HG02852 (cell line): ENCODE measurements around the gene LYPD4.

ENCODE experiments used
- ATAC-seq: cut with Tn5 transposase; IDR thresholded peaks from one replicate; pipeline ENCODE4 v1.9.1; 2021; ENCODE audit warnings: mild to moderate bottlenecking, moderate library complexity; ENCODE audit not compliant: unreplicated experiment

LYPD4 gene, protein sequence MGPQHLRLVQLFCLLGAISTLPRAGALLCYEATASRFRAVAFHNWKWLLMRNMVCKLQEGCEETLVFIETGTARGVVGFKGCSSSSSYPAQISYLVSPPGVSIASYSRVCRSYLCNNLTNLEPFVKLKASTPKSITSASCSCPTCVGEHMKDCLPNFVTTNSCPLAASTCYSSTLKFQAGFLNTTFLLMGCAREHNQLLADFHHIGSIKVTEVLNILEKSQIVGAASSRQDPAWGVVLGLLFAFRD

DNA sequence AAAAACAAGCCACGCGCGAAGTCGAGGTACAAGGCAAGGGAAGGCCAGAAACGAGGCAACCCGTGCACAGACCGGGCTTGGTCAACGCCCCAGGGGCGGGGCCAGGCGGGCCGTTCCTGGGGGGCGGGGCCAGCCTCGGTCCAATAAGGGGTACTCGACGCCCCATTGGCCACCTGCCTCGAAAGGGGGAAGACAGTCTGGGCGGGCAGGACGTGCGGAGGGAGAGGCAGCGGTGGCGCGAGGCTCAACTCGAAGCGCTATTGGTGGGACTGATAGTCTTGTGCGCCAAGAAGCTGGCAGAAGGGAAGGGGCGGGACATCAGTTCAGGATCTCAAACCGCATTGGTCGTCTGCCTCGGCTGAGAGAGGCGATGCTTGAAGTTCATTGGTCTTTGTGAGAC lies at the start of gene LYPD4:
LYPD4 (minus strand) TSS at position 83 of the 400 bp plus-strand sequence. CDS start 5,398 bp downstream, outside the sequence.
- no peak for ATAC-seq

DNA sequence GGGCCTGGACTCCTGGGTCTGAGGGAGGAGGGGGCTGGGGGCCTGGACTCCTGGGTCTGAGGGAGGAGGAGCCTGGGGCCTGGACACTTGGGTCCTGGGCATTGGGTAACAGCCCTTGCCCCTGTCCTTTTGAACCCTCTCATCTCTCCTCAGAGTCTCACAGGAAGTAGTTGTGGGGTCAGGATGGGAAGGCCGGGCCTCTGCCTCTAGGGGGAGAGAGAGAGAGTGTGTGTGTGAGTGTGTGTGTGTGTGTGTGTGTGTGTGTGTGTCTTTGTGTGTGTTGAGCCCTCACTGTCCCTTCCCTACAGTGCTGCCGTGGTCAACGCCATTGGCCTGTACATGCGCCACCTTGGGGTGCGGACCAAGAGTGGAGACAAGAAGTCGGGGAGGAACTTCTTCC lies 49.4 kb upstream of the LYPD4 start:
- no peak for ATAC-seq

DNA sequence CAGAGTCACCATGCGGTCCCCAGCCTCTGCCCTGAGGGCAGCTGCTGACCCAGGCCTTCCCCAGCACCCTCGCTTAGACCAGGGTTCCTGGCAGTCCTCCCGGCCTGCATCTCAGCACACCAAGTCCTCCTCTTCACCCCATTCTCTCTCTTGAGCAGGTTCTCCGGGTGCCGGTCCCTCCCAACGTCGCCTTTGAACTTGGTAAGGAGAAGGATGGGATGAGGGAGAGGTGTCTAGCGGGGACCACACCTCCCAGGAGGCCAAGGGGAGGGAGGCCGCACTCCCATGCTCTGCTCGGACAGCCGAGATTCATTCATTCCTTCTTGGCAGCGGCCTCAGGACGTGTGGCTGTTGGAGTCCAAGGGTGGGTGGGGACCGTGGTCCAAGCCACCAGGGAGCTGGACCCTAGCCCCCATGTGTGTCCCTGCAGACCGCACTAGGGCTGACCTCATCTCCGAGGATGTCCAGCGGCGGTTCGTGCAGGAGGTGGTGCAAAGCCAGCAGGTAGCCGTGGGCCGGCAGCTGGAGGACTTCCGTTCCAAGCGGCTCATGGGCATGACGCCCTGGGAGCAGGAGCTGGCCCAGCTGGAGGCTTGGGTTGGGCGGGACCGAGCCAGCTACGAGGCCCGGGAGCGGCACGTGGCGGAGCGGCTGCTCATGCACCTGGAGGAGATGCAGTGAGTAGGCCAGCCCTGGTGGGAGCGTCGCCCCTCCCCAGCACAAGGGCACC lies 47.9 kb upstream of the LYPD4 start:
- ATAC-seq: no peak

GRCh38 chr19:41890936-41891335 lies 46.5 kb upstream of the LYPD4 start:
- ATAC-seq: no peak

GRCh38 chr19:41889896-41890295 lies 45.4 kb upstream of the LYPD4 start:
- ATAC-seq: no peak

- ATAC-seq: no peak
Measured at GRCh38 chr19:41888926-41889325, 44.4 kb upstream of the LYPD4 start.

- ATAC-seq: no peak
Measured at GRCh38 chr19:41887711-41888382, 43.4 kb upstream of the LYPD4 start.

- ATAC-seq: no peak
Measured at GRCh38 chr19:41886761-41887710, 42.6 kb upstream of the LYPD4 start.

- ATAC-seq: peak; percentile 79
Measured at GRCh38 chr19:41883821-41884733, 39.6 kb upstream of the LYPD4 start.

DNA sequence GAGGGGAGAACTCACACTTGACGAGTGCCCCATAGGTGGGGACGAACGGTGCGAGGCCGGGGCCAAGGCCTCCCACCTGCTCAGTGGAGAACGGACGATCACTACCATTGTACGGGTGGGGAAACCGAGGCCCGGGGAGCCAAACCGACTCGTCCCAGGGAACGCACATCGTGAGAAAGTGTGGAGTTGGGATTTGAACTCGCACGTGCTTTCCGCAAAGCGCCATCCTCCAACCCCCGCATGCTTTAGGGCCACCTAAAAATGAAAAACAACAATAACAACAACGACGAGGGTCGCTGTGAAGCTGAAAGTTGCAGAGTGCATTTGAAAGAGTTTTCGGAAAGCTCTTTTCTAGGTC lies 39.0 kb upstream of the LYPD4 start:
- no peak for ATAC-seq

DNA sequence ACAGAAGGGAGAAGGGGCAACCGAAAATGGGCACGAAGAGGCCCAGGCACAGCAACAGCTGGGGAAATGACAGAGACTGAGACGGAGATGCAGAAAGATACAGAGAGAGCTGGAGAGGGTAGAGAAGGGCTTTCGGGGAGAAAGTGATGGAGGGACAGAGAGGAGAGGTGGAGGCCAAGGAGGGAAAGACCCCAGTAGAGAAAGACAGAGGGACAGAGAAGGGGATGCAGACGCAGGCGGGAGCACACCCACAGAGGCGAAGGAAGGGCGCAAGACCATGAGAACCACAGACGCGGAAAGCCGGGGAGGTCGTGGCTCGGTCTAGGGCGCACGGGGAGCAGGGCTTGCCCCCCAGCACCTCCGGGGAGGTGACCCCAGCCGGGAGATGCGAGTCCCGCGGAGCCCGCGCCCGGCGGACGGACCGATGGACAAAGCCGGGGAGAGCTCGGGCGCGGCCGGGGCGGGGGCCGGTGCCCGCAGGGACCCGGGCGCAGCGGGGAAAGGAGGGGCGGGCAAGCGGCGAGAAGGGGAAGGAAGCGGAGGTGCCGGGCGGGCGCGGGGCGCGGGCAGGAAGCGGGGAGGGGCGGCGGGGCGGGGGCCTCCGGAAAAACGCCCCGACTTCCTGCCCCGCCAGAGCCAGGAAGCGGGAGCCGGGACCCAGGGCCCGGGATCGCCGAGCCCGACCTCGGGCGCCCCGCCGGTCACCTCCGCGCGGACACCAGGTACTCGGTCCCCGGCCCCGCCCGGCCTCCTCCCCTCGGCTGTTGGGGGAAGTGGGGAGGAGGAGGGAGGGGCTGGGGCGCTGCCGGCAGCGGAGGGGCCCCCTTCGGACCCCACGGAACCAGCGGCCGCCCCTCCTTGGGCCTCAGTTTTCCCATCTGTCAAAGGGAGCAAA lies 38.3 kb upstream of the LYPD4 start, which contains the start of gene ARHGEF1:
ARHGEF1 (plus strand) TSS at position 617 of the 895 bp plus-strand sequence. CDS start 4,899 bp downstream, outside the sequence.
- ATAC-seq: no peak

GRCh38 chr19:41880329-41880708 lies 35.8 kb upstream of the LYPD4 start:
- ATAC-seq: no peak

DNA sequence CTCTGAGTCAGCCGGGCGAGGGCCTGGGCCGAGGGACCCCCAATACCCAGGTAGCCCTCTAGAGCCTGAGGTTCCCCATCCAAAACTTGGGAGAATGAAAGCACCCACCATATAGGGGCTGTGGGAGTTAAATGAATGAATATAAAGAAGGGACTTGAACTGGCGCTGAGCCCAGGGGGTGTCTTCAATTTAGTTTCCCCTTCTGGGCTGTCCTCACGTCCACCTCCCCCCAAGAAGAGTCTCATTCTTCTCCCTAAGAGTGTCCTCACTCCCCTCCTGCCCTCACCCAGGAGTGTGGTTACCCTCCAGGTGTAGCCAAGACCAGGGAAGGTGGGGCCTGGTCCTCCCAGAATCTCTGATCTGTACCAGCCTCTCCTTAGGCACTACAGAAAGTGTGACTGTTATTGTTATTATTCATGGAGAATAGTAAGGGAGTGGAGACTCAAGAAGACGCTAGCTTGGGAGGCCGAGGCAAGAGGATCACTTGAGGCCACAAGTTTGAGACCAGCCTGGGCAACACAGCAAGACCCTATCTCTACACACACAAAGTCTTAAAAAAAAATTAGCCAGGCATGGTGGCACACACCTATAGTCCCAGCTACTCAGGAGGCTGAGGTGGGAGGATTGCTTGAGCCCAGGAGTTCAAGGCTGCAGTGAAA lies 35.3 kb upstream of the LYPD4 start:
- ATAC-seq: no peak

- no peak for ATAC-seq
Measured at GRCh38 chr19:41879080-41879479, 34.6 kb upstream of the LYPD4 start.

- no peak for ATAC-seq
Measured at GRCh38 chr19:41877916-41878905, 33.7 kb upstream of the LYPD4 start.

GRCh38 chr19:41876847-41877832 lies 32.7 kb upstream of the LYPD4 start, which contains the start of gene CD79A:
CD79A (plus strand) TSS chr19:41877279; CDS start chr19:41877305, 26 bp downstream.
- ATAC-seq: peak; percentile 59
